Testis (tissue), 3 donors: Measurements from ENCODE around the gene PLGRKT. TPM values are rescaled to one million over a fixed set of nuclear protein-coding genes. Genes with fewer than 3 reads are reported as not detected.

ENCODE experiments used
- DNase-seq: peaks from one replicate; pipeline ENCODE4 v3.0.0-alpha.2; 2019
- H3K27ac ChIP-seq, 2 donors: fragments of 200-600 bp; sonication (generic); one replicate each; pipeline ENCODE4 v1.5.1; 2019
- H3K27me3 ChIP-seq: fragments of 200-600 bp; sonication (generic); one replicate; pipeline ENCODE4 v1.5.1; 2019
- H3K36me3 ChIP-seq: fragments of 200-600 bp; sonication (generic); one replicate; pipeline ENCODE4 v1.5.1; 2017; ENCODE audit warnings: low read depth; ENCODE audit errors: missing control alignments
- H3K4me1 ChIP-seq: fragments of 200-600 bp; sonication (generic); one replicate; pipeline ENCODE4 v1.5.1; 2019
- H3K4me3 ChIP-seq, 2 donors: fragments of 200-600 bp; sonication (generic); one replicate each; pipeline ENCODE4 v1.5.1; 2017 to 2019
- H3K9me3 ChIP-seq: fragments of 200-600 bp; sonication (generic); one replicate; pipeline ENCODE4 v1.5.1; 2017
- POLR2A ChIP-seq: fragments of 450-650 bp; IDR thresholded peaks from one replicate; pipeline ENCODE4 v1.6.1; 2017; ENCODE audit warnings: antibody characterized with exemption, mild to moderate bottlenecking, moderate library complexity
- WGBS, 2 donors: methylation state at CpG; one replicate each; pipeline ENCODE4 v1.1.5; 2018; 5-methylcytosine and 5-hydroxymethylcytosine counted together
- intact Hi-C: fragments of 100-400 bp; cut with DNase I; formaldehyde crosslinking; loops from one replicate; pipeline ENCODE4 v1.15.1; 2023; ENCODE audit warnings: low total_unique reads
- polyA plus RNA-seq: library from polyadenylated mRNA; stranded (reverse); fragments of 350-450 nt; fragmentation: Illumina TruSeq; extraction: RNeasy Lipid Tissue Mini Kit (QIAGEN cat#74804); gene quantifications from one replicate; pipeline ENCODE4 v1.2.3, GENCODE V29; 2014; ENCODE audit warnings: low read depth, low replicate concordance; ENCODE audit not compliant: insufficient read depth
- total RNA-seq, 2 donors: library from RNA; depleted of rRNA; stranded (reverse); fragments of >200 nt; gene quantifications; one replicate each; pipeline ENCODE4 v1.2.3, GENCODE V29; 2016
- TF ChIP-seq, protein P1 (sequence below), 3 experiments: fragments of 450-650 bp in 2 of 3; fragments of 200-600 bp in 1 of 3; sonication (generic) in 1 of 3; IDR thresholded peaks; one replicate each; pipeline ENCODE4 v1.5.1; 2016 to 2019; ENCODE audit warnings: antibody characterized with exemption in 3 of 3, mild to moderate bottlenecking in 2 of 3, moderate library complexity in 1 of 3

The PLGRKT gene
- total and polyA plus RNA-seq, 3 donors from 2014 or later: 7.5 to 13.4 (median 9.5) TPM

DNA sequence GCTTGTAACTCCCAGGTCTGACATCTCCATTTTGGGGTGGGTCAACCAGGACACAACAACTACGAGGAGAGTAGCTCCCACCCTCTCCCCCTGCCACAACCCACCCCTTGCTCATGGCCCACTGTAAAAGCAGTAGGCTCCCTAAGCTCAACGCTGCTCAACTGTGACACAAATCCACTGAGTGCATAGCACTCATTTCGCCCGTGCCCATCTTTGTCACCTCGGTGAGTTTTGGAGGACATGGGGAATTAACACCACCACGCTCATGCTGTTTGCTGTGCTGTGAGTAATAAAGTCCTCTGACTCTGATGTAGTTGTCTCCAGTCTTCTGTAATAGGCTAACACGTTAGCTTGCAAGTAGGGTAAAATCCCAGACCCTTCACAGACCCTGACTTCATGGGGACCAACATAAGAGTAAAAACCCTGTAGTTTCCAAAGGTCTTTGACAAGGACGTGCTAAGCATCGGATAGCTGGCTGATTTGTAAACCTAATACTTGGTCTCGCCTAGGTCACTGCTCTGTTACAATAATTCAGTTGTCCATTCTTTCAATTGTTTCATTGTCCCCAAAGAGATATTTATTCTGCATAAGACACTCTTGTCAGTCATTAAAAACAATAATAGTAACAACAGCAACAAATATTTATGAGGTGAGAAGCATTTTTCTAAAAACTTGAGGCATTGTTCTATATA, 7.7 kb downstream of the PLGRKT start:
- Histone ChIP-seq H3K4me1 (no peaks in the 10 kb centered on the region), H3K4me3 (no peak overlapping the region), H3K27ac (no peak overlapping the region), H3K27me3 (no peaks in the 10 kb centered on the region), H3K9me3 (no peaks in the 10 kb centered on the region), H3K36me3 (no peaks in the 10 kb centered on the region)
- WGBS, 2 donors: 93 to 95% methylated on average over 10 of the region's 10 CpGs
- intact Hi-C loops: no loop called here
- DNase-seq: no peak
- TF ChIP-seq POLR2A: no peak
- TF ChIP-seq, protein P1, sequence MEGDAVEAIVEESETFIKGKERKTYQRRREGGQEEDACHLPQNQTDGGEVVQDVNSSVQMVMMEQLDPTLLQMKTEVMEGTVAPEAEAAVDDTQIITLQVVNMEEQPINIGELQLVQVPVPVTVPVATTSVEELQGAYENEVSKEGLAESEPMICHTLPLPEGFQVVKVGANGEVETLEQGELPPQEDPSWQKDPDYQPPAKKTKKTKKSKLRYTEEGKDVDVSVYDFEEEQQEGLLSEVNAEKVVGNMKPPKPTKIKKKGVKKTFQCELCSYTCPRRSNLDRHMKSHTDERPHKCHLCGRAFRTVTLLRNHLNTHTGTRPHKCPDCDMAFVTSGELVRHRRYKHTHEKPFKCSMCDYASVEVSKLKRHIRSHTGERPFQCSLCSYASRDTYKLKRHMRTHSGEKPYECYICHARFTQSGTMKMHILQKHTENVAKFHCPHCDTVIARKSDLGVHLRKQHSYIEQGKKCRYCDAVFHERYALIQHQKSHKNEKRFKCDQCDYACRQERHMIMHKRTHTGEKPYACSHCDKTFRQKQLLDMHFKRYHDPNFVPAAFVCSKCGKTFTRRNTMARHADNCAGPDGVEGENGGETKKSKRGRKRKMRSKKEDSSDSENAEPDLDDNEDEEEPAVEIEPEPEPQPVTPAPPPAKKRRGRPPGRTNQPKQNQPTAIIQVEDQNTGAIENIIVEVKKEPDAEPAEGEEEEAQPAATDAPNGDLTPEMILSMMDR (IDR thresholded peaks at IDR 0.05): no peak

DNA sequence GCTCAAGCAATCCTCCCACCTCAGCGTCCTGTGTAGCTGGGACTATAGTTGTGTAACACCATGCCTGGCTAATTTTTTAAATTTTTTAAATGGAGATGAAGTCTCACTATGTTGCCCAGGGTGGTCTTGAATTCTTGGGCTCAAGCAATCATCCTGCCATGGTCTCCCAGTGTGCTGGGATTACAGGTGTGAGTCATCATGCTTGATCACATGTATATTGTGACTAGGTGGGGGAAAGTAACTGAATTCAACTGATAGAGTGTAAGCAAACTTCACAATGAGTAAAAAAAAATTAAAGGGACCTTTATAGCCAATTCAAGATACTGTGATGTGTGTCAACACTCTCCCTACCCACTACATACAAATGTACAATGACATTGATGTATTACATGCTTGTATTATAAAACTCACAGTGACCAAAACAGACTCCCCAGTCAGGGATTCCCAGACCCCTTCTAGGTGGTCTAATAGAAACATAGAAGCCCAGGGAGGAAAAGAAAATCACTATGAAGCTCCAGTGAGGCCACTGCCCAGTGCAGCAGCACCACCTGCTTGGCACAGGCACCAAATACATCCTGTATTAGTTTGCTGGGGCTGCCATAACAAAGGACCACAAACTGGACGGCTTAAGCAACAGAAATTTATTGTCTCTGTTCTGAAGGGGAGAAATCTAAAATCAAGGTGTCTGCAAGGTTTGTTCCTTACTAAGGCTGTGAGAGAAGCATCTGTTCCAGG, 8.8 kb downstream of the PLGRKT start:
- WGBS, 2 donors: 83 to 86% methylated on average over 2 of the region's 2 CpGs
- no peaks in the 10 kb centered on the region for H3K27me3 ChIP-seq
- no peak for TF ChIP-seq POLR2A
- TF ChIP-seq, protein P1 (IDR thresholded peaks at IDR 0.05): no peak

DNA sequence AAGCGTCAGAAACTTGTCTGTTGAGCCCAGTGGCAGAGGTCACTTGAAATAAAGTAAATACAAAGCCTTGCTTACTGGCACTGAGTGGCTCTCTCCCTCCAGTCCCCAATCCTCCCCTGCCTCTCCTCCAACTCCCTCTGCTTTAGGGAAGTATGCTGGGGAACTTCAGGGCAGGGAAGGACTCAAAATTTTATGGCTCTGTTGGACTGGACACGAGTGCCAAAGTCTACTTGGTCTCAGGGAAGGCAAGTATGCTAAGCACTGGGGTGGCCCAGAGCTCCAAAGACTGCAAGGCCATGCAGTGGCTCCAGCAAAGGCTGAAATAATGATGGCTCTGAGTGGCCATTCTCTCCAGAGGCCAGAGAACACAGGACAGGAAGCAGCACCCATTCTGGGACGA, 9.6 kb downstream of the PLGRKT start:
- Histone ChIP-seq H3K27ac (no peak overlapping the region), H3K9me3 (no peaks in the 10 kb centered on the region), H3K4me3 (no peak overlapping the region), H3K27me3 (no peaks in the 10 kb centered on the region), H3K4me1 (no peaks in the 10 kb centered on the region), H3K36me3 (no peaks in the 10 kb centered on the region)
- DNase-seq: no peak
- TF ChIP-seq, protein P1 (IDR thresholded peaks at IDR 0.05): no peak
- TF ChIP-seq POLR2A: no peak
- intact Hi-C loops: no loop called here
- 83 to 90% methylated on average over 3 of the region's 3 CpGs for WGBS, 2 donors

More for the DNA sequence above, 8.8 kb downstream of the PLGRKT start:
- Histone ChIP-seq H3K27ac (no peak overlapping the region), H3K36me3 (no peaks in the 10 kb centered on the region), H3K9me3 (no peaks in the 10 kb centered on the region), H3K4me3 (no peak overlapping the region), H3K4me1 (no peaks in the 10 kb centered on the region)
- intact Hi-C loops: no loop called here
- no peak for DNase-seq

DNA sequence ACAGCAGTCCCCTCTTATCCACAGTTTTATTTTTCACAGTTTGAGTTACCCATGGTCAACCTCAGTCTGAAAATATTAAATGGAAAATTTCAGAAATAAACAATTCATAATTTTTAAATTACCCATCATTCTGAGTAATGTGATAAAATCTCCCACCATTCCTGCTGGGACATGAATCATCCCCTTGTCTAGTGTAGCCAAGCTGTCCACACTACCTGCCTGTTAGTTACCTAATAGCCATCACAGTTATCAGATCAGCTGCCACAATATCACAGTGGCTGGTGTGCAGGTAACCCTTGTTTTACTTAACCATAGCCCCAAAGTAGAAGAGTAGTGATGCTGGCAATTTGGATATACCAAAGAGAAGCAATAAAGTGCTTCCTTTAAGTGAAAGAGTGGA, 10.7 kb downstream of the PLGRKT start:
- Histone ChIP-seq H3K4me1 (no peaks in the 10 kb centered on the region), H3K27ac (no peak overlapping the region), H3K27me3 (no peaks in the 10 kb centered on the region), H3K36me3 (no peaks in the 10 kb centered on the region), H3K4me3 (no peak overlapping the region), H3K9me3 (no peaks in the 10 kb centered on the region)
- intact Hi-C loops: no loop called here
- TF ChIP-seq, protein P1 (IDR thresholded peaks at IDR 0.05): no peak
- no peak for TF ChIP-seq POLR2A
- no peak for DNase-seq
